Anterior cingulate cortex (tissue), 58 donors: Measurements from ENCODE around the gene OBP2B.
"Not testable (repeated sequence)": the region's sequence is repeated elsewhere in the genome, so short reads cannot be mapped to it uniquely, and the experiment has no call there.

Experiments used
- DNase-seq, 58 donors: peaks; one replicate each; lab custom pipeline; 2025; lab: John Stamatoyannopoulos, UW

The OBP2B gene

DNA sequence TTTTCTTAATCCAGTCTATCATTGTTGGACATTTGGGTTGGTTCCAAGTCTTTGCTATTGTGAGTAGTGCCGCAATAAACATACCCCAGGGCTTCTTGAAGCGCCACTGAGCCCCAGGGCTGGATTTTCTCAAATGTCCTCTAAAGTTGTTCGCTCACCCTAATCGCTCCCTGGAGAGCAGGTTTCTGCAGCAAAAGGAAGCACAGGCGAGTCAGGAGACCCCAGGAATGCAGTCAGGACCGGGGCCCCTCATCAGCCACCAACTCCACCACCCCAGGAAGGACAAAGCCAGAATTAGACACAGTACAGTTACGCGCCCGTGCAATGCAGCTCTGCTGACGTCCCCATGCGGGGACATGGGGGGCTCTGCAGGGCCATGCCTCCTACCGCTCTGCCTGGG lies 15.7 kb upstream of the OBP2B start:
- DNase-seq, result no peak

DNA sequence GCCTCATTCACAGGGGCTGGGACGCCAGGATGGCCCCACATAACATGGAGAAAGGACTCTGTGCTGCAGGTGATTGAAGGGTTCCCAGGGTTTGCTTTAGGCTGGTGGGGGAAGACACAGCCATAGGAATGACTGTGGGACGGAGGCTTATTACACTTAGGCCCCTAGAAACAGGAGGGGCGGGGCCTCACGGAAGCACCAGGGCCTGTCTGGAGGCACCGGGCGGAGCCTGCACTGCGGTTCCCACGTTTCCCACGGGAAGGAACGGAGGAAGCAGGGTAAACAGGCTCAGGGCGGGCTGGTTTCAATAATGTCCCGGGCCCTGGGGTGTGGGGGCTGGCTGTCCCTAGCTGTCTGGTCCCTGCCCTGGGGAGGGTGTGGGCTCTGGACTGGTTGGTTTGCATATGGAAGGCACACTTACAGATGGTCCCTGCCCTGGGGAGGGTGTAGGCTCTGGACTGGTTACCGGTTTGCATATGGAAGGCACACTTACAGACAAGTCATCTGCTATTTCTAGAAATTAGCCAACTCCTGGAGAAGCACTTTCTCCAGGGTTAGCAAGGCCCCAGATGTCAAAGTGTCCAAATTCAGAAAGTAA lies 14.2 kb upstream of the OBP2B start:
- DNase-seq, result not testable (repeated sequence)

DNA sequence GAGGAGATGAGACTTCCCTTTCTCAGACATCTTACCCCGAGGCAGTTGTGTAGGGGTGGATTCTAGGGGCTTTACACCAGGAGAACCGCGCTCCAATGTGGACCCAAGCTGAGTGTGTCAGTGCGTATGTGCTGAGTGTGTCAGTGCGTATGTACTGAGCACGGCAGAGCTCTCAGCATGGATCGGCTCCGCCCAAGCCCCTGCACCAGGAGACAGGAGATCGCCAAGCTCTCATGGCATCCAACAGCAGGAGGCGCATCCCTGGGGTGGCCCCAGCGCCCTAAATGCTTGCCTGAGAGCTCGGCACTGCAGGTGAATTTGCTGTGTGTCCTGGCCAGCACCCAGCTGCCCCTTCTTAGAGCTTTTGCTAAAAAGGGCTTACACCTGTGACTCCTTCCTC lies 12.9 kb upstream of the OBP2B start:
- not testable (repeated sequence) for DNase-seq

DNA sequence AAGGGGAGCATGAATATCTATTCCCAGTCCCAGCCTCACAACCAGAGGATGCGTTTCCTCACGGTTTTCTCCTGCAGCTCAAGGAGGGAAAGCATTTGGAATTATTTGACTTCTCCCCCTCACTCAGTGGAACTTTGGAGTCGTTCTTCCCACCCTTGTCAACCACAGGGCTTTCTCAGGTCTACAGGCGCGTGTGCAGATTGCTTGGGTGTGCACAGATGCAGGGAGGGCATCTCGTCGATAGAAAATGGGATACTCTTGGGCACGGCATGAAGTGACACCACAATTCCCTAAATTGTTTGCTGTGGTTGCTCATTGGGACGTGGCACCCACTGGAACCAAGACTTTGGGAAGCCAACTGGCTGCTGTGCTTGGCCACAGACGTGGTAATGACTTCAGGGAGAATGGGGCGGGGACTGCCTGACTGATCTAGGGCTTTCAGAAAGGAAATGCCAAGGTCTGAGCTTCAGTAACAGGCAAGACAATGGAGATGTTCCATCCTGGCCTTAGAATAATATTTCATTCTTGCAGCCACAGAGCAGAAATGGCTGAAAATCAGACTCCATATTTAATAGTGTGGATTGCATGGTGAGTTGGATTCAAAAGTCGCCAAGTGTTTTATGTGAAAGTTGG lies 12.2 kb upstream of the OBP2B start:
- DNase-seq, result no peak

DNA sequence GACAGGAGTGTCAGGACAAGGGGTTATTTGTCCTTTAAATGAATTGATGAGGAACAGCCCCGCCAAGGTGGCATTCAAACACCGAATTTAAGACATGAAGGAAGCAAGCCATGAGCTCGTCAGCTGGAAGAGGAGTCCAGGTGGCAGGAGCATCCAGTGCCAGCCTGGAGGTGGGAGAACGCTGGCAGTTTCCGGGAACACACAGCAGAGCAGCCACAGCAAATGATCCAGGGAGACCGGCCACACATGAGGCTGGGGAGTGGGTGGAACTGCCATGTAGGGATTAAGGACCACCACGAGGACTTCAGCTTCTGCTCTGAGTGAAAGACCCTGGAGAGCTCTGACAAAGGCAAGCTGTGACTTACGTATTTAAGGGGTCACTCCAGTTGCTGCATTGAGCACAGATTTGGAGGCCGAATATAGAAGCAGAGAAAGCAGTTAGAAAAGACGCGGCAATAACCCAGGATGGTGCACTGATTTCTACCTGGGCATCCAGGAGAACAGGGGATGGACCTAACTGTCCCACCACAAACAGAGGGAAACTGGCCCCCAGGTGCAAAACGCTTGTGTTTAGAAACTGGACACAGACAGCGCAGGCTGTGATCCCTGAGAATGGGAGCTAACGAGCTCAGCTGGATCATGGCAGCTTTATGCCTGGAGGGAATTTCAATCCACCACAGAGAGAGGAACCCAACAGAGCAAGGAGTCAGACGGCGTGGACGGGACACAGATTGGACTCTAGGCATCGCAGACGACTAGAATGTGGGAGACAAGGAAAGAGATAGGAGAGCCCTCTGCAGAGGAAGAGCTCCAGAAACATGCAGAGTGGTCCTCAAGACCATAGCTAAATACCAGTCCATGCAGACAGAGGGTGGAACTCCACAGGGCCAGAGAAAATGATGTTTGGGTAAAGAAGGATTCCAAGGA lies 9.3 kb upstream of the OBP2B start:
- not testable (repeated sequence) for DNase-seq

DNA sequence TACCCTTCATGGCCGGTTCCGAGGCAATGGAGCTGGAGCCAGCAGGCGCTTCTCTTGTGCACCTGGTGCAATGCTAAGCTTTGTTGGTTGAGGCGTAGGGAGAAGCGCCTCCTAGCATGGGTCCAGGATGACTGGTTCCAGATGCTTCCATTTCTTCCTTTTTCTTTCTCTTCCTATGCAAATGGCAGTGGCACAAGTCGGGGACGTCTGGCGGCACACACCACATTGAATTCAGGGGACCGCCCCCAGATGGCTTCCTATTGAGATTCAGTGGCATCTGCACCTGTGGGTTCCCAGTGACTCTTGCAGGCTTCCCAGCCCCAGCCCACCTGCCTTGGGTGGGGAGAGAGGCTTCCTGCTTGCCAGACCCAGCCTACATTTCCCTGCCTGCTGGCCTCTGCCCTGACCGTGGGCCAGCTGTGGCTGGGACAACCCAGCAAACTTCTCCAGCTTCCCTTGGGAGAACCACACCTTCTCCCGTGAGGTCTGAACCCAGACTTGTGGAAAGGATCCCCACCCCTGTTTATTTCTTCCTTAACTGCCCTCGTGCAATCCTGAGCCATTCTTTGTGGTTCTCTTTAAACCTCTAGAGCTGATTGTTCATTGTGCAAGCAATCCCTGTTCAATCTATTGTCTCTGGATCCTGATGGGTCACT lies 8.4 kb upstream of the OBP2B start:
- DNase-seq, result not testable (repeated sequence)

DNA sequence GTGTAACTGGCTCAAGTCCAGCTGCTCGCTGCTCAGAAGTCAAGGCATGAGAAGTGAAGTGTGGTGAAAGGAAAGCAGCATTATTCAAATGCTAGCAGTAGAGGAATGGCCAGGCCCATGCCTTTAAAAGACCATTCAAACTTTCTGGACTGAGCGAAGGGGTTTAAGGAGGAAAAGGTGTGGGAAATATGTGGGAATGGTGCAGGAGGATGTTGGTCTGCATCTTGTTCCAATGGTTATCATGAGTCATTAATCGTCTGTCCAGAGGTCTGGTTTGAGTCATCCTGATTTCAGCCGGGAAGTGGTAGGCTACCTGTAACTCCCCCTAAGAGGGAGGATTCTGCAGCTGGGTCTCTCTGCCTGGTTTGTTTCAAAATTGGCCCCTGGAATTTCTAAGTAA lies 5.2 kb upstream of the OBP2B start:
- not testable (repeated sequence) for DNase-seq

DNA sequence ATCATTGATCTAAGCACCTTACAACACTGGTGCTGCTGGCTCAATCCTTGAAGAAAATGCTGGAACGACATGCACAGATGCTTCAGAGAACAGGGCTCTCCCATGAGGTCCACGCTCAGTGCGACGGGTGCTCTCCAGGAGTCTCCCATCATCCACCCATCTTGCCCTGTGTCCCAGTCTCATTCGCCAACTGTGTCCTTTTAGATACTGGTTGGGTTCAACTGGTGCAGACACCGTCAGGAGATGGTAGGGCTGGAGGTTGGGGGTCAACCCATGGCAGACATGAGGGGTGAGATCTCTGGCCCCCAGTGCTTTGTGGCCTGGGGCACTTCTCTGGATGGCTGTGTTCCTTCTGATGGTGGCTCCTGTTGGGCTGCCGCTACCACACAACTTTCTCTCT lies 1.6 kb upstream of the OBP2B start:
- DNase-seq, result no peak

DNA sequence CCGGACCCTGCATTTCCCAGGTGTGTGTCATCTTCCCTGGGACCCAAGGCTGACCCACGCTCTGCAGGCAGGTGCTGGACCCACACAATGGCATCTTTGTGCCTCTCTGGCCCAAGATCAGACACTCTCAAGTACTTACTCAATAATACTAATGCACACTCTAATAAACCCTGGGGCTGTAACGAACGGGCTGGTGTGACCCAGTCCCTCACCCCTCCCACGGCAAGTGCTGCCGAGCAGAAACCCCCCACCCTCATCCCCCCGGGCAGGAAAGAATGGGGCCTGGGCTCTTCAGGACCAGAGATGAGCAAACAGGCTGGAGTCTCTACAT lies 1.1 kb upstream of the OBP2B start:
- no peak for DNase-seq

DNA sequence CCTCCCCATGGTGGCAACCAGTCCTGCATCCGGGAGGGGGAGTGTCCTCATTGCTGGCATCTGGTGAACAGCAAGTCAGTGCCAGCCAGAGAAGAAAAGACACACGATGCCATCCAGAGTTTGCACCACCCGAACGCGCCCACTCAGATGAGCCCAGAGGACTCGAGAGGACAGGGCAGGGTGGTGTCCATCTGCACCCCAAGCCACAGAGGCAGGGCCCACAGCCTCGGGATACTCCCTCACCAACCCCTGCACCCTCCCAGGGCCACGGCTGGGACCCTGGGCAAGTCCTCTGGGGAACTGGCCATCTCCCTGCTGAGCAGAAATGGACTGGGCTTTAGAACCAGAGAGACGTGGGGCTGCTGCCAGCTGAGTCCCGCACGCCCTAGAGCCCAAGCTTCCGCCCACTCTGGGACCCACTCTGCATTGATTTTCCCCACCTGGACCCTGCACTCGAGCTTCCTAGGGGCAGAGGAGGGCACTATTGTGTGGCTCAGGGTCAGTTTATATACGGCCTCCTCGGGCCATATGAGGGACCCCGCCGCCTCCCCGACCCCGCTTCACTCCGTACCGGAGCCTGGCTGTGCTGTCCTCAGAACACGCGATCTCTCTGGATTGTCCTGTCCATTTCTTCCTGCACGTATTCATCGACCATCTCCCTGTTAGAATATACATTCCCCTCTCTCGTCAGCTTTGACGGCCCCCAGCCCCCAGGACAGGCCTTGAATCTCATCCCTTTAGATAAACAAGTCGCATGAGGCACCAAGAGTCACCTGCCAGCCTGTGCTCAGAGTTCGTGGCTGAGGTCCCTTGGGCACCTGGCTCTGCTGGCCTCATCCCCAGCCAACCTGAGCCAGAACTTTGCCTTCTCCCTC lies 514 bp upstream of the OBP2B start:
- not testable (repeated sequence) for DNase-seq

DNA sequence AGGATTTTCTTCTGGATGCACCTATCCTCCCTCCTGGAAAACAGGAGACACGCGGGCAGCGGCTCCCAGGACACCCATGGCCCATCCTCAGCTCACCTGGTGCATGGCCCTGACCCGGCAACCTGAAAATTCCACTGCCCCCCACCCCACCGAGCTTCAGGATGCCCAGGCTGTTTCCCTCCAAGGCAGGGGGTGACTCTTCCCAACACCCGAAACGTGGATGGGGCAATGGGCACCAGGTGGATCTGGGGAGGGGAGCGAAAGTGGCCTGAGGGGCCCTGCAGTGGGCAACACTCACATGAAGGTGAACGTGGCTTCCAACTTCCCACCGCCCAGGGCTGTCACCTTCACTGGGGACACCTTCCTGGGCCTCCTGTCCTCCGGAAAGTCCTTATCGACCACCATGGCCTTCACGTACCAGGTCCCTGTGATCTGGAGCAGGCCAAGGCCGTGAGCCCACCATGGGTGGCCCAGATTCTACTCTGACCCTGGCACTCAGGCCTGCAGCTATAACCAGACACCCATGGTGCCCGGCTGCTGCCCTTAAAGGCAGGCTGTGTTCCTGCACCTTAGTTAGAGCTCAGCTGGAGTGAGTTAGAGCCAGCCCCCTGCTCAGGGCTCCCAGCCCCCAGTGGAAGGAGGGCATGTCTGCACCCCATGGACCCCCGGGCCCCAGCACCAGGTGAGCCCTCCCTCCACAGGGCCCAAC lies 725 bp downstream of the OBP2B start:
- DNase-seq, result not testable (repeated sequence)

DNA sequence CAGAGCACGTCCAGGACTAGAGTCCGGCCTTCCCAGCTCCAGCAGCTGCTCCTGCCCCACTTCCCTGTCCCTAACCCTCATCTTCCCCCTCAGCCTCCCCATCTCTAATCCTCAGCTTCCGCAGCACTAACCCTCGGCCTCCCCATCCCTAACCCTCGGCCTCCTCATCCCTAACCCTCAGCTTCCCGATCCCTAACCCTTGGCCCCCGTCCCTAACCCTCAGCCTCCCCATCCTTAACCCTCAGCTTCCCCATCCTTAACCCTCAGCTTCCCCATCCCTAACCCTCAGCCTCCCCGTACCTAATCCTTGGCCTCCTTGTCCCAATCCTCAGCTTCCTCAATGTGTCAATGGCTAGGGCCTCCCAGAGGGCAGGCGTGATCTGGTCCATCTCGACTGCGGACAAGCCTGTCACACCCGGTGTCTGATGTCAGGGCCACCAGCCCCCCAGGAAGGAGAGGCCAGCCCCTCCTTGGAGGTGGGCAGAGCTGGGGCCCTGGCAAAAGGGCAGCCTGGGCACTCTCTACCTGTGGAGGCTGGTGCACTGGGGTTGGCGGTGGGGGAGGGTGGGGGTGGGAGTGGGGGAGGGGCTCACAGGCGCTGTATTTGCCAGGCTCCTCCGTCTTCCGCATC lies 1.4 kb downstream of the OBP2B start:
- DNase-seq, result no peak

DNA sequence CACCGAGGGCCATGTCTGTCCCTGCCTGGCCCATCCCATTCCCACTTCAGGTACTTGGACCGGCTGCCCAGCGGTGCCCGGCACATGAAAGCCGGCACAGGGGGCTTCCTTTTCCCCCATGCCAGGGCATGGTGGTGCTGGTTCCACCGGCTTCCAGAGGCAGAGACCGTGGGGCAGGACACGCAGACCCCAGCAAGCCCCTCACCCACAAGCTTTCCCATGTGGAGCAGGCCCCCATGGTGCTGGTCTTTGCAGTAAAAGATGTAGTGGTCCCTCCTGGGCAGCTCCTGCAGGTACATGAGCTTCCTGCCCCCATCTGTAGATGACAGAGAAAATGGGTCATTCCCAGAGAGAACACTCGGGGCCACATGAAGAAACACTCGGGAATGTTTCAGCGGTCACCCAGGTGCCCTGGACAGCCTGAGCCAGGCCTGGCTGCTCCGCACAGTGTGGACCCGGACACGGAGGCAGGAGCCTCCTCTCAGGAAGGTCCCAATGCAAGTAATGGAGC lies 2.0 kb downstream of the OBP2B start:
- no peak for DNase-seq

DNA sequence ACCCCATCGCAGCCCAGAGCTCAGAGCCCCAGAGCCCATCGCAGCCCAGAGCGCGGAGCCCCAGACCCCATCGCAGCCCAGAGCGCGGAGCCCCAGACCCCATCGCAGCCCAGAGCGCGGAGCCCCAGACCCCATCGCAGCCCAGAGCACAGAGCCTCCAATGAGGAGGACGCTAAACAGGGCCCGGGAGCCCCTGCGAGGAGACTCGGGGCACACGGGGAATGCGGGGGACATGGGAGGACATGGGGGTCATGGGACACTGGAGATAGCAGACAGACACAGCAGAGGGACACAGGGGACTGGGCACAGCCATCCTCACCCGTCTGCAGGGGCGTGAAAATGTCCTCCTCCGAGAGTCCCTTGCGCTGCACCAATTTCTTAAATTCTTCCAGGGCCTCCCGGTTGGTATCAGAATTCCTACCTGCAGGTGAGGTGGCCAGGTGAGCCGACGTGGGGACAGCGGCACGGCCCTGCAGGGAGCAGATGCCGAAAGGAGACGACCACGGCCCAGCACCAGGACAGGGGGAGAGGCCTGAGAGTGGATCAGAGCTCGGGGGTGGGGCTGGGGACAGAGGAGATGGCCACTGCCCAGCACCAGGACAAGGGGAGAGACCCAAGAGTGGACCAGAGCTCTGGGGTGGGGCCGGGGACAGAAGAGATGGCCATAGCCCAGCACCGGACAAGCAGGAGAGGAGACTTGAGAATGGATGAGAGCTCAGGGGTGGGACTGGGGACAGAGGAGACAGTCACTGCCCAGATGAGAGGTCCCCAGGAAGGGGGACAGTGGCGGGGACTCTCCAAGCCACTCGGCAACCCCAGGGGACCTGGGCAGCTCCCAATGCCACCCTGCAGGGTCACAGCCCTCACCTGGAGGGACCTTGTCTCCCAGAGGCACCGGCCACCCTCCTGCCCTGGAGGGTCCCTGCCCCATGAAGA lies 2.8 kb downstream of the OBP2B start:
- no peak for DNase-seq

DNA sequence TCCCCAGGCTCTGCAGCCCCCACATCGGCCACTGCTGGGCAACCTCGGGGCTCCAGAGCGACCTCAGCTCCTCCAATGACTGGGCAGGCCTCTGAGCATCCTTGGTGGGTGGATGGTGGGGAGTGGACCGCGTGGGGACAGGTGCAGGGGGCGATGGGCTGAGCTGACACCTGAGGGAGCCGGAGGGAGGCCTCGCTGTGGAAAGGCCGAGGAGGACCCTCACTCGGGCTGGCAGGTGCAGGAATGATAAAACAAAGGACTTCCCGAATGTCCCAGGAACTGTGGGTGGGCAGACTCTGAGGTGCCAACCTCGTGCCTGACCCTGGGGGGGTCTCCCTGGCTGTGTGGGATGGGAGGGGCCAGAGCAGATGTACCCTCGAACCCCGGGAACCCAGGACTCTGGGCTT lies 3.6 kb downstream of the OBP2B start:
- DNase-seq, result not testable (repeated sequence)

DNA sequence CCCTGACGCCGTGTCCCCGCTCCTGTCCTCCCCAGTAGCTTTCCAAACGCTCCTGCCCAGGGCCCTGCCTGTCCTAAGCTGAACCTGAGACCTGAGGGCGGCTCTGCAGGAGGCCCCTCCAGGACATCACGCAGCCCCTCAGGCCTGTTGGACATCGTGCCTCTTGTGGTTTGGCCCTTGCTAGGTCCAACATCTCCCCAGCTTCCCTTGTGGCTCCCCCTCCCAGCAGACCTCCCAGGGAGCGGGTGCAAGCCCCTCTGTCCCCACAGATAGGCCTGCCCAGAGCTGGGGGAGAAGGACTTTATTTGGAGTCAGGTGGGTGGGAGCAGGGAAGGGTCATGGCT lies 4.1 kb downstream of the OBP2B start:
- DNase-seq, result no peak

DNA sequence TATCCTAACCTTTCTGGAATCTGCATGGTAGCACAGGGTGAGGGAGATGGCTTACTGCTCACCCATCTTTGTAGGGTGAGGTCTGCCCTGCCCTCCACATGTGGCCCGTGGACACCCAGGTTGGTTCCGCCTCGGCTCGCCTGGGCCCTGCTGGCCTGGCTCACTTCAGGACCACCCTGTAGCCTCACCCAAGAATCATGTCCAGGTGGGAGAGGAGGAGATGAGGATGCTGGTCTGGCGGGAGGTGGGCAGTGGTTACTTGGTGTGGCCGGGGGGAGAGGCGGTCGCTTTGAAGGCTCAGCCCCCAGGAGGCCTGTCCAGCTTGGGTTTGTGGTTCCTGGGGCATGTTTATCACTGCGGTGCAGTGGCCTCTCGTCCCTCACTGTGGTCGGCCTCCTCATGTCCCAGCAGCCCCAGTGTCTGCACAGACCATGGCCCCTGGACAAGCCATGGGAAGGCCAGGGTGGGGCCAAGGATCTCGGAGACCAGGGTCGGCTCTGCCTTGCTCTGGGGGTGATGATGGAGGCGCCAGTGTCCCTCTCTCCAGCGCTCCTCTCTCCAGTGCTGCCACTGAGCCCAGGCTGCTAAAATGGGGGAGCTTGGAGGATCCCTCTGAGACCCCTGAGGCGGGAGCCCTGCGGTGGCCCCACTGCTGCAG lies 4.6 kb downstream of the OBP2B start:
- DNase-seq, result no peak
